ENCODE results near the gene PLEKHG5.

DNA sequence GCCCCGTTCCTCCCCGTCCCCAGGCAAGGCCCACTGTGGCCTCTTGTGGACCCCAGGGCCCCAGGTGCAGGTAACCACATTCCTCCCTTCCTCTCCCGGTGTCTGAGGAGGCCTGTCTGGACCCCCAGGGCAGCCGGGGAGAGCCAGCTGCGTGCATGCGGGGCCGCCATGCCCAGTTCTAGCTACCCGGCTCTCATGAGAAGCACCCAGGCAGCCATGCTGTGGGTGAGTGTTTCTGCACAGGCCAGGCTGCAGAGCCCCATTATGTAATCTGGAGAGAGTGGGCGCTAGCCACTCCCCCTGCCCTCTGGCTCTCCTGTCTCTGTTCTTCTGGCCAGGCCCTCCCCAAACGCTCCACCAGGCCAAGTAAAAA is 18.4 kb upstream of the PLEKHG5 start:
- TF ChIP-seq, protein P1, sequence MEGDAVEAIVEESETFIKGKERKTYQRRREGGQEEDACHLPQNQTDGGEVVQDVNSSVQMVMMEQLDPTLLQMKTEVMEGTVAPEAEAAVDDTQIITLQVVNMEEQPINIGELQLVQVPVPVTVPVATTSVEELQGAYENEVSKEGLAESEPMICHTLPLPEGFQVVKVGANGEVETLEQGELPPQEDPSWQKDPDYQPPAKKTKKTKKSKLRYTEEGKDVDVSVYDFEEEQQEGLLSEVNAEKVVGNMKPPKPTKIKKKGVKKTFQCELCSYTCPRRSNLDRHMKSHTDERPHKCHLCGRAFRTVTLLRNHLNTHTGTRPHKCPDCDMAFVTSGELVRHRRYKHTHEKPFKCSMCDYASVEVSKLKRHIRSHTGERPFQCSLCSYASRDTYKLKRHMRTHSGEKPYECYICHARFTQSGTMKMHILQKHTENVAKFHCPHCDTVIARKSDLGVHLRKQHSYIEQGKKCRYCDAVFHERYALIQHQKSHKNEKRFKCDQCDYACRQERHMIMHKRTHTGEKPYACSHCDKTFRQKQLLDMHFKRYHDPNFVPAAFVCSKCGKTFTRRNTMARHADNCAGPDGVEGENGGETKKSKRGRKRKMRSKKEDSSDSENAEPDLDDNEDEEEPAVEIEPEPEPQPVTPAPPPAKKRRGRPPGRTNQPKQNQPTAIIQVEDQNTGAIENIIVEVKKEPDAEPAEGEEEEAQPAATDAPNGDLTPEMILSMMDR (IDR thresholded peaks at IDR 0.05): no peak
- no peak for TF ChIP-seq POLR2A (IDR thresholded peaks at IDR 0.05)

Measured in adrenal gland (tissue), 5 donors.